ENCODE results near the gene GARIN5A. TPM values are rescaled to one million over a fixed set of nuclear protein-coding genes. Genes with fewer than 3 reads are reported as not detected.

GARIN5A gene
- total RNA-seq, 4 donors from 2014 or later = 0.32 to 0.52 TPM; not detected in 2

- Histone ChIP-seq H3K9me3 (no peaks in the 10 kb centered on the region), H3K4me3 (no peak overlapping the region), H3K27me3 (peaks cover 0 to 56% (median 0%) of the 10 kb centered on the region in 4 donors), H3K36me3 (no peaks in the 10 kb centered on the region), H3K4me1 (no peaks in the 10 kb centered on the region), H3K27ac (replicated peaks in 1 of 4) (no peak overlapping the region)
- TF ChIP-seq POLR2A (IDR thresholded peaks at IDR 0.05; ENCODE audit: low read depth) (no peak), CTCF (IDR thresholded peaks at IDR 0.05) (no peak), POLR2AphosphoS5 (IDR thresholded peaks at IDR 0.05) (no peak), EP300 (IDR thresholded peaks at IDR 0.05) (no peak)
- intact Hi-C loops (cut with DNase I) = no loop called here
- WGBS = 81% methylated on average over 18 of the region's 18 CpGs
- DNase-seq (ENCODE audit: extremely low spot score) = no peak
These were observed 9.1 kb downstream of the GARIN5A start for GRCh38 chr19:50467566-50467965.

- Histone ChIP-seq H3K27me3 (peaks cover 0 to 65% (median 0%) of the 10 kb centered on the region in 4 donors), H3K4me1 (no peaks in the 10 kb centered on the region), H3K36me3 (no peaks in the 10 kb centered on the region), H3K4me3 (no peak overlapping the region), H3K27ac (replicated peaks in 1 of 4) (no peak overlapping the region), H3K9me3 (no peaks in the 10 kb centered on the region)
- TF ChIP-seq POLR2A (IDR thresholded peaks at IDR 0.05; ENCODE audit: low read depth) = no peak
- TF ChIP-seq EP300 (IDR thresholded peaks at IDR 0.05) = no peak
- no peak for TF ChIP-seq POLR2AphosphoS5 (IDR thresholded peaks at IDR 0.05)
- TF ChIP-seq CTCF (IDR thresholded peaks at IDR 0.05) = no peak
- intact Hi-C loops (cut with DNase I) = no loop called here
- WGBS = 82% methylated on average over 11 of the region's 11 CpGs
- no peak for DNase-seq (ENCODE audit: extremely low spot score)
These were observed 10.0 kb downstream of the GARIN5A start for GRCh38 chr19:50466706-50467039.

GRCh38 chr19:50465986-50466705, 10.5 kb downstream of the GARIN5A start:
- WGBS = 53% methylated on average over 27 of the region's 29 CpGs
- TF ChIP-seq CTCF (IDR thresholded peaks at IDR 0.05) (peak in 1 of 3 experiments; percentile 10), EP300 (IDR thresholded peaks at IDR 0.05) (no peak), POLR2A (IDR thresholded peaks at IDR 0.05; ENCODE audit: low read depth) (no peak), POLR2AphosphoS5 (IDR thresholded peaks at IDR 0.05) (no peak)
- intact Hi-C loops (cut with DNase I) = no loop called here

GRCh38 chr19:50465000-50465399, 11.6 kb downstream of the GARIN5A start:
- Histone ChIP-seq H3K9me3 (no peaks in the 10 kb centered on the region), H3K36me3 (no peaks in the 10 kb centered on the region), H3K4me3 (no peak overlapping the region), H3K27me3 (peaks cover 0 to 79% (median 4%) of the 10 kb centered on the region in 4 donors), H3K4me1 (no peaks in the 10 kb centered on the region), H3K27ac (replicated peaks in 1 of 4) (no peak overlapping the region)
- DNase-seq (ENCODE audit: extremely low spot score) = no peak
- no peak for TF ChIP-seq POLR2AphosphoS5 (IDR thresholded peaks at IDR 0.05)
- TF ChIP-seq CTCF (IDR thresholded peaks at IDR 0.05) = no peak
- no peak for TF ChIP-seq EP300 (IDR thresholded peaks at IDR 0.05)
- no peak for TF ChIP-seq POLR2A (IDR thresholded peaks at IDR 0.05; ENCODE audit: low read depth)
- intact Hi-C loops (cut with DNase I) = no loop called here
- 95% methylated on average over 12 of the region's 13 CpGs for WGBS

More at GRCh38 chr19:50465986-50466705, 10.5 kb downstream of the GARIN5A start:
- H3K4me3 ChIP-seq = no peak overlapping the region
- H3K27ac ChIP-seq (replicated peaks in 1 of 4) = no peak overlapping the region
- H3K4me1 ChIP-seq = no peaks in the 10 kb centered on the region
- H3K27me3 ChIP-seq = peaks cover 0 to 69% (median 0%) of the 10 kb centered on the region in 4 donors
- no peaks in the 10 kb centered on the region for H3K36me3 ChIP-seq
- H3K9me3 ChIP-seq = no peaks in the 10 kb centered on the region
- DNase-seq (ENCODE audit: extremely low spot score) = no peak

Data from esophagus muscularis mucosa (tissue), 4 donors.